ENCODE data around the gene STOML1.
"Not testable (repeated sequence)": the region's sequence is repeated elsewhere in the genome, so short reads cannot be mapped to it uniquely, and the experiment has no call there.

The STOML1 gene

GRCh38 chr15:73987681-73988444 is 4.2 kb downstream of the STOML1 start:
- FAIRE-seq (peak; percentile 82), DNase-seq (ENCODE audit: low spot score) (peak; percentile 84)

GRCh38 chr15:73987250-73987649 is 4.8 kb downstream of the STOML1 start:
- DNase-seq (ENCODE audit: low spot score) (no peak), FAIRE-seq (no peak)

GRCh38 chr15:73986776-73987056 is 5.4 kb downstream of the STOML1 start:
- FAIRE-seq (no peak), DNase-seq (ENCODE audit: low spot score) (no peak)

GRCh38 chr15:73986055-73986775 is 5.9 kb downstream of the STOML1 start:
- DNase-seq (ENCODE audit: low spot score): peak; percentile 29

DNA sequence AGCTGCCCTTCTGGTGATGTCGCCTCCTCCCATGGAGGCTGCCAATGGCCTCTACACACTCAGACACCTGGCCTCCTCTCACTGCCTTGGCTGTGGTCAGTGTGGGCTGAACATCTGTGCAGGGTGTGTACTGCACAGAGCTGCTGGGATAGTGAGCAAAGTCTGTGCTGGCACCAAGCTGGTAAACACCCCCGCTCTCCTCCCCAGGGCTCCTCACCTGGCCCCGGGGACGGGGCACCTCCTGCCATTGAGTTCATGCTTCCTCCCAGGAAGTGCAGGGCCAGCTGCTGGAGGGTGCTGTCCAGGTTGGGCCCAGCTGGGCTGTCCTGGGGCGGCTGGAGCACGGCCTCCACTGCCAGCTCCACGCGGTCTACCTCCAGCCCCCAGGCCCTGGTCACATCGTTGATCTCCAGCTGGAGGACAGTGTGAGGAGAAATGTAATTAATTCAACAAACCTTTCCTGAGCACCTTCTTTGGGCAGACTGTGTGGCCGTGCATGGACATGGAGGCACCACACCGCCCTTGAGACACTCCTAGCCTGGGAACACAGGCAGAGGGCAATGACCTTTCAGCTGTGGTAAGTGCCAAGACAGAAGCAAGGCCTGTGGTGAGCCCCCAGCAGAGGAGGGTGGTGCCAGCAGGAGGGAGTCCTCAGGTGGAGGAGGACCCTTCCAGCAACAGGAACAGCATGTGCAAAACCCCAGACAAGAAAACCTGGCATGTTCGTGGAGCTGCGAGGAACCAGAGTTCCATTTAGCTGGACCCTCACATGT is 6.8 kb downstream of the STOML1 start:
- DNase-seq (ENCODE audit: low spot score) (peak; percentile 55), FAIRE-seq (no peak)

More at GRCh38 chr15:73986055-73986775, 5.9 kb downstream of the STOML1 start:
- no peak for FAIRE-seq

GRCh38 chr15:73984208-73984979 is 7.7 kb downstream of the STOML1 start:
- no peak for DNase-seq (ENCODE audit: low spot score)
- FAIRE-seq: no peak

- no peak for FAIRE-seq
- DNase-seq (ENCODE audit: low spot score): no peak
Observed at GRCh38 chr15:73983773-73984172, 8.3 kb downstream of the STOML1 start.

DNA sequence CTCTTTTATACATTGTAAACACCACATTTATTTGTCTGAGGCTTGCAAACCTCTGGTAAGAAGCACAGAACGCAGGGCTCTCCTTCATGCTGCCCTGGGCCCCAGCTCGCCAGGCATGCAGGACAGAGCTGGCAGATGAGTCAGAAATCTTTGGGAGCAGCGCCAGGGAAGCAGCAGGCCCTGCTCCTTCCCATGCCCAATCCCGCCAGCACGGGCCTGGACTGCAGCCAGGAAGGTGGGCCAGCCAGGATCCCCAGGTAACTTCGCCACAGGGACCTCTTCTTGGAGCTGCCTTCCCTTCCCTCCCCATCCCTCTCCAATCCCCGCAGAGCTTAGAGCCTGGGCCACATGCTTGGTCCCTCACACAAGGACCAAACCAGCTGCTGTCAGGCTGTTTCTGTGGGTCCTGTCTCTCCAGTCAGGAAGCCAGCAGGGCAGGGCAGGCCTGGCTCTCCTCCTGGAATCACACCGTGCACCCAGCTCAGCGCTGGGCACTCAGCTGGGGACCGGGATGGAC is 8.8 kb downstream of the STOML1 start:
- FAIRE-seq (peak; percentile 82), DNase-seq (ENCODE audit: low spot score) (peak; percentile 79)

DNA sequence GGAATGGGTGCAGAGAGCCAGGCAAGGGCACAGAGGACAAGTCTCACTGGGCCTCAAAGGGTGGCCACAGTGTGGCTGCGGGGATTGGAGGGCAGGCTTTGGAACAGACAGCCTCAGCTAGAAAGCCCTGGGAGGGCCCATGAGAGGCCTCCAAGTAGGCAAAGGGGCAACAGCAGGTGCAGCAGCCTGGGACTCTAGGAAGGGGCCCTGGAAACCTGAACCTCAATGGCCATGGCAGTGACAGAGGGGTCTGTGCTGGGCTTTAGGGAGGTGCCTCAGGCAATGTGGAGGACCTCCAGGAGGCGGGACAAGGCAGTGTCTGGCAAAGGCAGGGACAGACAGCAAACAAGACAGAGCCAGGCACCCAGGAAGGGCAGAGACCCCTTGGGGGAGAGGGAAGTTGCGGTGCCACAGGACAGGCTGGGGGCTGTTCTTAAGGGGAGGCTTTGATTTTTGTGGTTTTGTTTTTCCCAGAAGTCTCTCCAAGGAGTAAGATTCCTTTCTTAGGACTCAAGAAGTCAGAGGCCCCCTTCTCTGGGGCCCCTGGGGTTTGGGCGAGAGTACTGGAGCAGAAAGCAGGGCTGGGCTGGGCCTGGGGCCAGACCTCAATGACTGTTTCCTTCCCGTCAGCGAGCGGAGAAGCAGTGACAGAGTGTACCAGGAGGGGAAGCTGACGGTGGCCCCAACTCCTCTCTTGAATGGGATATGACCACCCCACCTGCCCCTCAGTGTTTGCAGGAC is 9.7 kb downstream of the STOML1 start:
- FAIRE-seq: peak; percentile 95
- DNase-seq (ENCODE audit: low spot score): peak; percentile 92

GRCh38 chr15:73981761-73982221 is 10.3 kb downstream of the STOML1 start:
- DNase-seq (ENCODE audit: low spot score) (peak; percentile 49), FAIRE-seq (no peak)

GRCh38 chr15:73979636-73980035 is 12.5 kb downstream of the STOML1 start:
- FAIRE-seq: no peak
- DNase-seq (ENCODE audit: low spot score): no peak

DNA sequence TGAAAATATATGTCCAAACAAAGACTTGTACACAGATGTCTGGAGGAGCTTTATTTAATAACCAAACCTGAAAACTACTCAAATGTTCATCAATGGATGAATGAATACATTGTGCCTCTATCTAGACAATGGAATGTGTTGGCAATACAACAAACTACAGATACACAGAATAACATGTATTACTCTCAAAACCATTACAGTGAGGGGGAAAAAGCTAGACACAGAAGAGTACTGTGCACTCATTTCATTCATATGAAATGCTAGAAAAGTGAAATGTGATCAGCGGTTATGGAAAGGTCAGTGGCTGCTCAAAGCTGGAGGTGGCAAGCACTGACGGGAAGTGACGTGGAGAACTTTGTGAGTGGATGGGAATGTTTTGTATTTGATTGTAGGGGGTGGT is 13.2 kb downstream of the STOML1 start:
- DNase-seq (ENCODE audit: low spot score) (no peak), FAIRE-seq (no peak)

- peak; percentile 17 for FAIRE-seq
- DNase-seq (ENCODE audit: low spot score): peak; percentile 43
Observed at GRCh38 chr15:73975440-73976125, 16.5 kb downstream of the STOML1 start.

DNA sequence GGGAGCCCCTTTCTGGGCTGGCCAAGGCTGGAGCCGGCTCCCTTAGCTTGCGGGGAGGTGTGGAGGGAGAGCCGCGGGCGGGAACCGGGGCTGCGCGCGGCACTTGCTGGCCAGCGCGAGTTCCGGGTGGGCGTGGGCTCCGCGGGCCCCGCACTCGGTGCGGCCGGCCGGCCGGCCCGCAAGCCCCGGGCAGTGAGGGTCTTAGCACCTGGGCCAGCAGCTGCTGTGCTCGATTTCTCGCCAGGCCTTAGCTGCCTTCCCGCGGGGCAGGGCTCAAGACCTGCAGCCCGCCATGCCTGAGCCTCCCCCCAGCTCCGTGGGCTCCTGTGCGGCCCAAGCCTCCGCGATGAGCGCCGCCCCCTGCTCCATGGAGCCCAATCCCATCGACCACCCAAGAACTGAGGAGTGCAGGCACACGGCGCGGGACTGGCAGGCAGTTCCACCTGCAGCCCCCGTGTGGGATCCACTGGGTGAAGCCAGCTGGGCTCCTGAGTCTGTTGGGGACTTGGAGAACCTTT is 18.4 kb downstream of the STOML1 start:
- not testable (repeated sequence) for FAIRE-seq; DNase-seq (ENCODE audit: low spot score)

- FAIRE-seq: no peak
Observed at GRCh38 chr15:73972984-73973682, 19.0 kb downstream of the STOML1 start.

GRCh38 chr15:73969151-73969759 is 22.8 kb downstream of the STOML1 start:
- FAIRE-seq (no peak), DNase-seq (ENCODE audit: low spot score) (no peak)

More at GRCh38 chr15:73972984-73973682, 19.0 kb downstream of the STOML1 start:
- DNase-seq (ENCODE audit: low spot score): peak; percentile 69

DNA sequence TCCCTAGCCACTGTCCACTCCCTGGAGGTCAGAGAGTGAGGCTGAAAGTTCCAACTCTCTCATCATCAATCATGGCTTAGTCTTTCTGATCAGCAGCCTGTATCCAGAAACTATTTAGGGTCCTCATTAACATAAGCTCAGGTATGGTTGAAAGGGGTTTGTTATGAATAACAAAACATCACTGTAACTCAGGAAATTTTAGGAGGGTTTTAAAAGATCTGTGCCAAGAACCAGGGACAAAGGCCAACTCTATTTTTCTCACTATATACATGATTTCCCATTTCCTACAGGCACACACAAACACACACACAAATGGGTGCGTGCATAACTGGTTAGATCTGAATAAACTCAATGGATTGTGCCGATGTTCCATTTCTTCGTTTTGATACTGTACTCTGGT is 23.6 kb downstream of the STOML1 start:
- FAIRE-seq: no peak
- DNase-seq (ENCODE audit: low spot score): no peak

- DNase-seq (ENCODE audit: low spot score) (no peak), FAIRE-seq (no peak)
Observed at GRCh38 chr15:73965758-73966113, 26.4 kb downstream of the STOML1 start.
